HPDE6-E6E7 (cell line): Measurements from ENCODE around the gene P2RY6.

Experiments
- DNase-seq: peaks from one replicate; pipeline ENCODE4 v3.0.0; 2011; ENCODE audit warnings: missing footprints; ENCODE audit errors: extremely low spot score

The P2RY6 gene

GRCh38 chr11:73296501-73297230 is 24.5 kb downstream of the P2RY6 start:
- DNase-seq = no peak

- no peak for DNase-seq
These were observed 25.1 kb downstream of the P2RY6 start for GRCh38 chr11:73297231-73297590.

- no peak for DNase-seq
These were observed 25.6 kb downstream of the P2RY6 start for GRCh38 chr11:73297702-73298101.

- DNase-seq = no peak
These were observed 26.1 kb downstream of the P2RY6 start for GRCh38 chr11:73298233-73298632.

GRCh38 chr11:73299751-73300150 is 27.6 kb downstream of the P2RY6 start:
- DNase-seq = no peak

- DNase-seq = no peak
These were observed 34.1 kb downstream of the P2RY6 start for GRCh38 chr11:73306069-73306841.

- DNase-seq = no peak
These were observed 34.8 kb downstream of the P2RY6 start for GRCh38 chr11:73306977-73307322.

GRCh38 chr11:73307323-73308002 is 35.3 kb downstream of the P2RY6 start:
- peak; percentile 97 for DNase-seq

- peak; percentile 52 for DNase-seq
These were observed 36.1 kb downstream of the P2RY6 start, which contains the start of gene ARHGEF17 for GRCh38 chr11:73308003-73308960. TSS of gene ARHGEF17 (plus strand) at chr11:73308276. CDS start at chr11:73308639, 363 bp downstream.

- DNase-seq = peak; percentile 71
These were observed 37.1 kb downstream of the P2RY6 start for GRCh38 chr11:73308961-73309919.

GRCh38 chr11:73310076-73310475 is 37.9 kb downstream of the P2RY6 start:
- no peak for DNase-seq

- no peak for DNase-seq
These were observed 38.7 kb downstream of the P2RY6 start for GRCh38 chr11:73310661-73311393.

- DNase-seq = no peak
These were observed 39.3 kb downstream of the P2RY6 start for GRCh38 chr11:73311394-73311869.

GRCh38 chr11:73312036-73312435 is 39.9 kb downstream of the P2RY6 start:
- DNase-seq = no peak

GRCh38 chr11:73312851-73313327 is 40.8 kb downstream of the P2RY6 start:
- DNase-seq = no peak

GRCh38 chr11:73313652-73314051 is 41.5 kb downstream of the P2RY6 start:
- no peak for DNase-seq

GRCh38 chr11:73314117-73314961 is 42.2 kb downstream of the P2RY6 start:
- DNase-seq = no peak

- DNase-seq = no peak
These were observed 43.3 kb downstream of the P2RY6 start for GRCh38 chr11:73315293-73316020.
